ENCODE data around the gene MTMR11.

The MTMR11 gene

DNA sequence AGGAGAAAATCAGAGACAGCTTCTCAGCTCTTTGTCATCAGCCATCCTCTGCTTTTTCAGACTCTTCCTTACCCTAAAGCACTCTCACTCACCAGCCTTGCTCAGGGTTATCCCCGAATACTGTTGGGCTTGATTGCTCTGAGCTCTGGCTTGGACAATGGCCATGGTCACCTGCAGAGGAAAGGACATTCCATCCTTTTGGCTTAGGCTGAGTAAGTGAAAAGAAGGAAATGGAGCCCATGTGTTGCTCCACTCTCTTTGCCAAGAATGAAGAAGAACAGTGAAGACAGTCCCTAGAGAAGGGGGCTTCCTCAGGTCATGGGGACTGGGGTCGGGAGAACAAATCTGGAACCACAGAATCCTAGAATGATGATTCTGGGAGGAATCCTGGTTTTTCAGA is 2.3 kb downstream of the MTMR11 start:
- no peak for ATAC-seq

- no peak for ATAC-seq
These were observed 3.5 kb downstream of the MTMR11 start for GRCh38 chr1:149933208-149933607.

GRCh38 chr1:149932474-149932873 is 4.2 kb downstream of the MTMR11 start:
- ATAC-seq = no peak

DNA sequence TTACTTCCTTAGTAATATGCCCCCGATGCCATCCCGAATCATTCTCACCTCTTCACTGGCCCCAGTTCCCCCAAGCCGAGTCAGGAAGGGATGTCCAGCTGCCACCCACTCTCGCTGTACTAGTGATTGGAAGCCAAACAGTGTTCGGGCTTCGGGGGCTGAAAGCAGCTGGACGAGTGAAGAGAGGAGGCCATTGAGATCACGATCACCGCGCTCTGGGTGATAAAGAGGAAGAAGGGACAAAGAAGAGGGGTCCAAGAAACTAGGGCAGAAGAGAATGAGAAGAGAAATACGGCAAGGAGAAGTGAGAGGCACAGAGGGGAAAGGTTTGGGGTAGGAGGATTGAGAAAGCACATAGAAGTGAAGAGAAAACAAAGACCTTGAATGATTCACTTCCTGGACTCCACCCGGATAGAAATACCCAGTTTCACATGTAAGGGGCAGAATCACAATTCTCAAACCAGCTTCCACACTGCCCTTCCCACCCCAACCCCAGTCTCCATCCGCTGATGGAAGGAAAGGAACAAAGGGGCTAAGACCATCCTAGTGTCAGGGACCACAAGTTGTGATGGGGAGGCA is 5.4 kb downstream of the MTMR11 start:
- ATAC-seq = no peak

- ATAC-seq = no peak
These were observed 6.8 kb downstream of the MTMR11 start for GRCh38 chr1:149929856-149930255.

GRCh38 chr1:149928401-149928724 is 8.3 kb downstream of the MTMR11 start:
- ATAC-seq = no peak

GRCh38 chr1:149927563-149928400 is 8.9 kb downstream of the MTMR11 start, which contains the start of gene SF3B4:
SF3B4 (minus strand) TSS chr1:149927803; CDS start chr1:149927759, 44 bp downstream.
- ATAC-seq = peak; percentile 99

DNA sequence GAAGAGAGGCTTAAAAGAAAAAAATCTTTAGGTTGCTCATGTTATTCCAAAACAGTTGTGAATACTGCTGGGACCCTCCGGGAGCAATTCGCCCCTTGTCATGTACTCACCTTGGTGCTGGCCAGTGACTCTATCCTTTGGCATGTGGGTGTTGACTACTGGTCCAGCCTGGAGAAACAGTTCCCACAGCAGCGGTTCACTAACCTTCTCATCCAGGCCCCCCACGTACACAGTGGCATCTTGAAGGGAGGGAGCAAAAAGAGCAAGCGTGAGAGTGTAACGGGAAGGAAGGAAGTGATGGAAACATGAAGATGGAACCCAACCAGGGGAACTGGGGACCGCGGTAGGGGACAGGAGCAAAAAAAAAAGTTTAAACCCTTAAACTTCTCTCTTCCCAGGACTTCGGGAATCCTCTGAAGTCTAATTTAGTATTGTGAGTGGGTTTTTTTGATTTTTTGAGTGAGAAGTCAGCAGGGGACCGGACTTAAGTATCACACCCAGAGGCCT is 9.6 kb downstream of the MTMR11 start:
- no peak for ATAC-seq

- ATAC-seq = no peak
These were observed 10.4 kb downstream of the MTMR11 start for GRCh38 chr1:149926296-149926695.

DNA sequence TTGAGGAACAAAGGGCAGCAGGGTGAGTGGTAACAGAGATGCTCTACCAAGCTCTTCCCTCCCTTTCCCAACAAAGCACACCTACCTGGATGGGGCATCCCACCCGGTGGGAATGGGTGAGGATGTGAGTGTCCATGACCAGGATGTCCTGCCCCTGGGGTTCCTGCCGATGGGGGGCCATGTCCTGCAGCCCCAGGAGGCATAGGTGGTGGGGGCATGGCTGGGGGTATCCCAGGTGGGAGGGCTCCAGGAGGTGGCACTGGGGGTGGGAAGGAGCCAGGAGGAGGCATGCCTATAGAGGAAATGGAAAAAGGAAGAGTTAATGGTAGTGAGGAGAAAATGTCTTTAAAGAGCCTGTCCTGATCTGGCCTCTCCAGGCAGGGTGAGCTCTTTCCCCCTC is 10.9 kb downstream of the MTMR11 start:
- ATAC-seq = no peak

DNA sequence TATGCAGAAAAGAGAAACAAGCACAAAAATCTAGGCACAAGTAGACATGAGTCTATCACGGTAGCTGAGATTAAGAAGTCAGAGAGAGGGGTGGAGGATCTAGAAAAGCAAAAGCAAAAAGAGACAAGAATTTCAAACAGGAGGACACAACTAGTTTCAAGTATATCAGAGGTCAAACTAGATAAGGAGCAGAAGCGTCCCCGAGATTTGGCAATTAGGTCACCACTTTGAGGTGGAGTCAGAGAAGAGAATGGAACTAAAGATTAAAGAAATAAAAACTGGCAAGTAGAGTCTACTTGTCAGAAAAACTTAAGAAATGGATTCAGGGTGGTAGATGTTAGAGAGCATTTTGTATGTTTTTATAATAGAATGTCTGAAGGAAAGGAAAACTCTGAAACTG is 11.3 kb downstream of the MTMR11 start:
- ATAC-seq = no peak

GRCh38 chr1:149923626-149924025 is 13.1 kb downstream of the MTMR11 start:
- ATAC-seq = no peak

DNA sequence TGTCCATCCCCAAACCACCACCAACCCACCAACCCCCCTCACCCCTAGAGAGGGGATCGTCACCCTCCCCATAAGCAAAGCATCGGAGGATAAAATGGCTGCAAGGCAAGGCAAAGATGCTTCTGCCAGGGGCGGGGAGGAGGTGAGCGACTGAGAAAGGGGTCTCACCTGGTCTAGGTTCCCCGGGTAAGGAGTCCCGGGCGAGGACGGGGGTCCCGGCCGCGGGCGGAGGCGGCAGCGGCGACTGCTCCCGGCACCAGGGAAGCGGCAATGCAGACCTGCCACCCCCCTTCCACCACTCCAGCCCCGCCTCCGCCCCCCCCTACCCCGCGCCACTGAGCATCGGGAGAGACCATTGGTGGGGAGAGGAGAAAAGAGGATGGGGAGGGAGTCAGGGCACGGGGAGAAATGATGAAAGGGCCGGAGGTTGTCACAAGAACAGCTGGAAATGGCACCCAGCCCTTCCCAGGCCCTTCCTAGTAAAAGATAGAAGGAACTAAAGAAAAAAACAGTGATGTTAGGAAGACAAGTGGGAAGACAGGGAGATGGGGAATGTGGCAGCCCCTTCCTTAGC is 19.0 kb downstream of the MTMR11 start, which contains the start of gene SV2A:
TSS of gene SV2A (minus strand) at position 274 of the 574 bp plus-strand sequence. CDS start 4,004 bp downstream, outside the sequence.
- ATAC-seq = peak; percentile 57 to 71

GRCh38 chr1:149916898-149917252 is 19.8 kb downstream of the MTMR11 start:
- ATAC-seq = no peak

GRCh38 chr1:149916193-149916897 is 20.3 kb downstream of the MTMR11 start:
- ATAC-seq = no peak

- ATAC-seq = no peak
These were observed 21.1 kb downstream of the MTMR11 start for GRCh38 chr1:149915429-149916192.

GRCh38 chr1:149914545-149914944 is 22.1 kb downstream of the MTMR11 start:
- no peak for ATAC-seq

GRCh38 chr1:149906570-149907075 is 30.1 kb downstream of the MTMR11 start:
- ATAC-seq = no peak

DNA sequence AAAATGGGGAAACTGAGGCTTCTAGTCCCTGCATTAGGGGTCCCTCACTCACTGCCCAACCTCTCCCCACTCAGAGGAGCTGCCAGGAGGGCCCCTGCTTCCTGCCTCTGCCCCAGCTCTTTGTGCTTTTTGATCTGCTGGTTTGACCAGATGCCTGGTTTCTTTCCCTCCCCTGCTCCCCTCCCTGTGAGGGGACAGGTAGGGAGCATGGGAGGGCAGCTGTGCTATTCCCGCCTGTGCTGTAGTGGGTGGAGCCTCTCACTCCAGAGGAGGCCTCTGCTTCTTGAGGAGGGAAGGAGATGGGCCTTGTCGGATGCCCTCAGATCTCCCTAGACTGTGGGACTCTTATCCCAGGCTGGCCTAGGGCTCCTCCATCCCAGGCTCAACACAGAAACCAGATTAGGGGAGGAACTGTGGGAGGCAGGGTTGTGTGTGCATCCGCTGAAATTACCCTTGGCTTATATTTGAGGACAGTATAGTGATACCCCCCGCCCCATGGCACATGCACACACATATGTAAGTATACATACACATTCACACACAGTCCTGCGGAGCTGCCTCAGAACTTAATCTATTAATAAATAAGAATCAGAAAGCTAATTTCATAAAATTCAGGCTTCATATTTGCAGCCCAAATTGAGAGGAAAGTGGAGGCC is 32.7 kb downstream of the MTMR11 start:
- ATAC-seq = no peak

GRCh38 chr1:149899460-149900284 is 37.0 kb downstream of the MTMR11 start, which contains the start of gene BOLA1:
BOLA1 (plus strand) TSS chr1:149899568; CDS start chr1:149900060, 492 bp downstream.
- peak; percentile 99 to 100 for ATAC-seq

- no peak for ATAC-seq
These were observed 40.1 kb downstream of the MTMR11 start for GRCh38 chr1:149896575-149896974.

Data from activated CD4-positive, CD25-positive, alpha-beta regulatory T cell treated with anti-CD3 and anti-CD28 coated beads, Interleukin-2, amount 50 U/mL, for 24 hours (primary cell).